Endothelial cell of umbilical vein (primary cell): ENCODE measurements around the gene BHLHA15.

Experiments used
- CTCF ChIP-seq, 2 donors: IDR thresholded peaks; 1 replicate in 1 of 2; 2 replicates in 1 of 2; pipeline ENCODE4 v1.5.1; 2011; ENCODE audit warnings: low read length in 2 of 2, mild to moderate bottlenecking in 2 of 2, moderate library complexity in 2 of 2, control low read depth in 1 of 2, inconsistent platforms in 1 of 2, low read depth in 1 of 2; ENCODE audit not compliant: insufficient read depth in 1 of 2; ENCODE audit errors: extremely low read depth in 1 of 2
- EZH2 ChIP-seq: IDR thresholded peaks from 2 replicates; pipeline ENCODE4 v1.6.1; 2012; ENCODE audit warnings: borderline replicate concordance, low read depth, mild to moderate bottlenecking, moderate library complexity, low read length, inconsistent platforms; ENCODE audit not compliant: severe bottlenecking
- FOS ChIP-seq: IDR thresholded peaks from 2 replicates; pipeline ENCODE4 v1.6.1; 2011; ENCODE audit warnings: mild to moderate bottlenecking, low read length, moderate library complexity, borderline replicate concordance; ENCODE audit not compliant: insufficient read depth
- MYC ChIP-seq: IDR thresholded peaks from one replicate; pipeline ENCODE4 v1.6.1; 2011; ENCODE audit warnings: mild to moderate bottlenecking, low read depth, low read length
- POLR2A ChIP-seq: IDR thresholded peaks from 2 replicates; pipeline ENCODE4 v1.6.1; 2012; ENCODE audit warnings: low read depth, mild to moderate bottlenecking, control low read depth, low read length
- POLR2AphosphoS5 ChIP-seq: IDR thresholded peaks from 2 replicates; pipeline ENCODE4 v1.6.1; 2012; ENCODE audit warnings: low read depth, mild to moderate bottlenecking, control low read depth, low read length, moderate library complexity; ENCODE audit not compliant: insufficient read depth
- TF ChIP-seq, protein P1 (sequence below): IDR thresholded peaks from 2 replicates; pipeline ENCODE4 v1.6.1; 2011; ENCODE audit not compliant: insufficient read depth, insufficient read length

DNA sequence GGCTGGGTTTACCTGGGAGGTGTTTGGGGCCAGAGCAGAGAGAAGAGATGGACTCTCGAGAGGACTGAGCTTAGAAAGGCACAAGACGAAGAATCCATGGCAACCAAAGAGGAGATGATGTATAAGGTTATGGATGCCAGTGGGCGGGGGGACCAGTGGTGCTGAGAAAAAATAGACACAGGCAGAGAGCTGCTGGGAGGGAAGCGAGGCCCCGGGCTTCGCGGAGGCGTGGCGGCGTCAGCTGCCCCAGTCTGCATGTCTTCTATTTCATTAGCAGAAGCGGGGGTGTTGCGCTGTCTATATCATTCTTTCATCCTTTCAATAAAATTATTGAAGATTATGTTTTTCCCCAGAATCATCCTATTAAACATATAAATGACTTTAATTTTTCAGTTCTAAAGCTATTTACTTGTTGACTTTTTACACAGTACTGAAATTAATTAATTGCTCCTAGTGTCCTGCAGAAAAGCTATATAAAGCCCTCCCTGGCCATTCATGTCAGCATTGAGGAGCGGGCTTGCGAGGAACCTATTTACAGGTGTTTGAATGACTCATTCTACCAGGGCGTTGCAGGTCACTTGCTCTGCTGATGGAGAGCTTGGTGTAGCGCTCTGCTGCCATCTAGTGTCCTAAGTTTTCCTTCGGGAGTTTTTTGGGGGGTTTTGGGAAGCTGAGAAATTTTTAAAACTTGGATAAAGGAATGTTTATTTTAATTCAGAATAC is 42.9 kb upstream of the BHLHA15 start:
- no peak for TF ChIP-seq MYC
- TF ChIP-seq EZH2: no peak
- peak; percentile 66 to 73 for TF ChIP-seq CTCF (IDR thresholded peaks at IDR 0.05; ENCODE audit: extremely low read depth in 1 of 2, insufficient read depth in 1 of 2, low read depth in 1 of 2, low read length in 2 of 2)
- no peak for TF ChIP-seq POLR2A
- TF ChIP-seq FOS: peak; percentile 78
- TF ChIP-seq, protein P1, sequence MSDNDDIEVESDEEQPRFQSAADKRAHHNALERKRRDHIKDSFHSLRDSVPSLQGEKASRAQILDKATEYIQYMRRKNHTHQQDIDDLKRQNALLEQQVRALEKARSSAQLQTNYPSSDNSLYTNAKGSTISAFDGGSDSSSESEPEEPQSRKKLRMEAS: no peak
- TF ChIP-seq POLR2AphosphoS5: no peak
